ENCODE results near the gene NINL.

- no peak for TF ChIP-seq CTCF (optimal IDR thresholded peaks at IDR 0.05 in 1 of 3, IDR thresholded peaks at IDR 0.05 in 1 of 3, conservative IDR thresholded peaks at IDR 0.05 in 1 of 3; ENCODE audit: extremely low read depth in 1 of 3, insufficient read depth in 2 of 3, low read length in 3 of 3)
- no peak for TF ChIP-seq EZH2 (IDR thresholded peaks at IDR 0.05; ENCODE audit: low read length)
Observed at GRCh38 chr20:25493137-25493536, 92.2 kb downstream of the NINL start.
